ENCODE measurements around the gene CYP26A1. TPM values are rescaled to one million over a fixed set of nuclear protein-coding genes. Genes with fewer than 3 reads are reported as not detected.

The CYP26A1 gene
- total RNA-seq, 1 donor from 2014 or later: 0.18 TPM

GRCh38 chr10:93071674-93072224 lies 1.9 kb upstream of the CYP26A1 start:
- H3K4me2 ChIP-seq (ENCODE audit: low read length): peak overlapping the region; percentile 75
- H2AFZ ChIP-seq (ENCODE audit: low read depth, low read length): no peak overlapping the region
- Mint-ChIP-seq H3K4me3 (ENCODE audit: unreplicated experiment) (peak overlapping the region; percentile 27), H3K4me1 (ENCODE audit: low read depth, unreplicated experiment) (peaks cover 10% of the 10 kb centered on the region), H3K27me3 (ENCODE audit: low read depth, unreplicated experiment) (peaks cover 85% of the 10 kb centered on the region), H3K27ac (ENCODE audit: unreplicated experiment) (no peak overlapping the region), H3K36me3 (ENCODE audit: low read depth, unreplicated experiment) (peaks cover 3% of the 10 kb centered on the region), H3K9me3 (ENCODE audit: unreplicated experiment) (peaks cover 9% of the 10 kb centered on the region)
- no peaks in the 10 kb centered on the region for H3K36me3 ChIP-seq (ENCODE audit: insufficient read depth, low read length)
- H3K9me3 ChIP-seq (ENCODE audit: insufficient read depth, low read depth, low read length): no peaks in the 10 kb centered on the region
- H3K27ac ChIP-seq (ENCODE audit: low read depth, low read length): no peak overlapping the region
- no peak for TF ChIP-seq CTCF (IDR thresholded peaks at IDR 0.05; ENCODE audit: insufficient read depth, low read depth, low read length)
- TF ChIP-seq EZH2 (IDR thresholded peaks at IDR 0.05; ENCODE audit: insufficient read depth, low read length): no peak
- no peaks in the 10 kb centered on the region for H3K79me2 ChIP-seq (ENCODE audit: insufficient read depth, low read length)
- DNase-seq (ENCODE audit: low read depth) (no peak), FAIRE-seq (no peak)
- peaks cover 90% of the 10 kb centered on the region for H3K27me3 ChIP-seq (ENCODE audit: insufficient read depth, low read length)
- no peaks in the 10 kb centered on the region for H4K20me1 ChIP-seq (ENCODE audit: insufficient read depth, low read length)
- H3K4me3 ChIP-seq (ENCODE audit: insufficient read depth, low read depth, low read length): peak overlapping the region; percentile 29
- H3K9ac ChIP-seq (ENCODE audit: low read length): no peak overlapping the region
- H3K4me1 ChIP-seq (ENCODE audit: insufficient read depth, low read length): peaks cover 23% of the 10 kb centered on the region

GRCh38 chr10:93072225-93072712 lies 1.4 kb upstream of the CYP26A1 start:
- H3K27ac Mint-ChIP-seq (ENCODE audit: unreplicated experiment): no peak overlapping the region
- no peak for FAIRE-seq

More at GRCh38 chr10:93072225-93072712, 1.4 kb upstream of the CYP26A1 start:
- no peaks in the 10 kb centered on the region for H3K9me3 ChIP-seq (ENCODE audit: insufficient read depth, low read depth, low read length)
- TF ChIP-seq CTCF (IDR thresholded peaks at IDR 0.05; ENCODE audit: insufficient read depth, low read depth, low read length): no peak
- peak; percentile 81 for TF ChIP-seq EZH2 (IDR thresholded peaks at IDR 0.05; ENCODE audit: insufficient read depth, low read length)
- no peaks in the 10 kb centered on the region for H4K20me1 ChIP-seq (ENCODE audit: insufficient read depth, low read length)
- Mint-ChIP-seq H3K9me3 (ENCODE audit: unreplicated experiment) (peaks cover 9% of the 10 kb centered on the region), H3K27me3 (ENCODE audit: low read depth, unreplicated experiment) (peaks cover 84% of the 10 kb centered on the region), H3K4me1 (ENCODE audit: low read depth, unreplicated experiment) (peaks cover 11% of the 10 kb centered on the region), H3K36me3 (ENCODE audit: low read depth, unreplicated experiment) (peaks cover 3% of the 10 kb centered on the region), H3K4me3 (ENCODE audit: unreplicated experiment) (peak overlapping the region; percentile 42)
- H3K9ac ChIP-seq (ENCODE audit: low read length): no peak overlapping the region
- H2AFZ ChIP-seq (ENCODE audit: low read depth, low read length): no peak overlapping the region
- peak overlapping the region; percentile 75 for H3K4me2 ChIP-seq (ENCODE audit: low read length)
- H3K79me2 ChIP-seq (ENCODE audit: insufficient read depth, low read length): no peaks in the 10 kb centered on the region
- H3K27me3 ChIP-seq (ENCODE audit: insufficient read depth, low read length): peaks cover 88% of the 10 kb centered on the region
- H3K36me3 ChIP-seq (ENCODE audit: insufficient read depth, low read length): no peaks in the 10 kb centered on the region
- H3K4me1 ChIP-seq (ENCODE audit: insufficient read depth, low read length): peaks cover 23% of the 10 kb centered on the region
- no peak for DNase-seq (ENCODE audit: low read depth)
- H3K27ac ChIP-seq (ENCODE audit: low read depth, low read length): no peak overlapping the region
- H3K4me3 ChIP-seq (ENCODE audit: insufficient read depth, low read depth, low read length): no peak overlapping the region

Measured in astrocyte (in vitro differentiated cells and primary cell).